Choroid plexus epithelial cell (primary cell): ENCODE data around the gene CD72.

Experiments
- DNase-seq: peaks from one replicate; pipeline ENCODE4 v3.0.0-alpha.2; 2010; ENCODE audit warnings: low read depth
- H3K4me3 ChIP-seq: 2 replicates; pipeline ENCODE4 v1.5.1; 2011; ENCODE audit warnings: low read depth, mild to moderate bottlenecking, control low read depth, low read length, moderate library complexity
- TF ChIP-seq, protein P1 (sequence below): conservative IDR thresholded peaks from 2 replicates; pipeline ENCODE4 v1.5.1; 2011; ENCODE audit warnings: low read depth, mild to moderate bottlenecking, control low read depth, inconsistent platforms, low read length, moderate library complexity

The CD72 gene

GRCh38 chr9:35575478-35575877 lies 42.7 kb downstream of the CD72 start:
- no peak overlapping the region for H3K4me3 ChIP-seq
- TF ChIP-seq, protein P1, sequence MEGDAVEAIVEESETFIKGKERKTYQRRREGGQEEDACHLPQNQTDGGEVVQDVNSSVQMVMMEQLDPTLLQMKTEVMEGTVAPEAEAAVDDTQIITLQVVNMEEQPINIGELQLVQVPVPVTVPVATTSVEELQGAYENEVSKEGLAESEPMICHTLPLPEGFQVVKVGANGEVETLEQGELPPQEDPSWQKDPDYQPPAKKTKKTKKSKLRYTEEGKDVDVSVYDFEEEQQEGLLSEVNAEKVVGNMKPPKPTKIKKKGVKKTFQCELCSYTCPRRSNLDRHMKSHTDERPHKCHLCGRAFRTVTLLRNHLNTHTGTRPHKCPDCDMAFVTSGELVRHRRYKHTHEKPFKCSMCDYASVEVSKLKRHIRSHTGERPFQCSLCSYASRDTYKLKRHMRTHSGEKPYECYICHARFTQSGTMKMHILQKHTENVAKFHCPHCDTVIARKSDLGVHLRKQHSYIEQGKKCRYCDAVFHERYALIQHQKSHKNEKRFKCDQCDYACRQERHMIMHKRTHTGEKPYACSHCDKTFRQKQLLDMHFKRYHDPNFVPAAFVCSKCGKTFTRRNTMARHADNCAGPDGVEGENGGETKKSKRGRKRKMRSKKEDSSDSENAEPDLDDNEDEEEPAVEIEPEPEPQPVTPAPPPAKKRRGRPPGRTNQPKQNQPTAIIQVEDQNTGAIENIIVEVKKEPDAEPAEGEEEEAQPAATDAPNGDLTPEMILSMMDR: no peak
- no peak for DNase-seq

DNA sequence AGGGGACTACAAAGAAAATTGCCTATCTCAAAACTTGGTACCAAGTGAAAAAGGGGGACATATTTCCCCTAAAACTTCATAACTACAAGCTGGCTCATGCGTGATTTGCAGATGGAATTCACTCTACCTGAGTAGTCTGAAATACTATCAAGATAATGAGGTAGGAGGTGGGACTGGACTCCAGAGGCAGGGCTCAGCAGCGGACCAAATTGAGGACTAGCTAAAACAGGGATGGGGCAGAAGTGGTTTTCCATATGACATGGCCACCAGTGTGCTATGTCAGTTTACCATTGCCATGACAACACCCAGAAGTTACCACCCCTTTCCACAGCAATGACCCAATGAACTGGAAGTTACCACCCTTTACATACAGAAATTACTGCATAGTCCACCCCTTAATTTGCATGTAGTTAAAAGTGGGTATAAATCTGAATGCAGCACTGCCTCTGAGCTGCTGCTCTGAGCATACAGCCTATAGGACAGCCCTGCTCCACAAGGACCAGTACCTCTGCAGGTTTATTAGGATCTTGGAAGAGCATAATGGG lies 43.6 kb downstream of the CD72 start:
- H3K4me3 ChIP-seq: no peak overlapping the region
- TF ChIP-seq, protein P1: no peak
- DNase-seq: no peak

- no peak for DNase-seq
- TF ChIP-seq, protein P1: no peak
- H3K4me3 ChIP-seq: no peak overlapping the region
These were observed 47.3 kb downstream of the CD72 start for GRCh38 chr9:35570709-35571504.

GRCh38 chr9:35569206-35569605 lies 49.0 kb downstream of the CD72 start:
- DNase-seq: no peak
- TF ChIP-seq, protein P1: no peak

GRCh38 chr9:35568196-35568595 lies 50.0 kb downstream of the CD72 start:
- no peak for DNase-seq
- no peak overlapping the region for H3K4me3 ChIP-seq
- TF ChIP-seq, protein P1: no peak

More at GRCh38 chr9:35569206-35569605, 49.0 kb downstream of the CD72 start:
- H3K4me3 ChIP-seq: no peak overlapping the region

DNA sequence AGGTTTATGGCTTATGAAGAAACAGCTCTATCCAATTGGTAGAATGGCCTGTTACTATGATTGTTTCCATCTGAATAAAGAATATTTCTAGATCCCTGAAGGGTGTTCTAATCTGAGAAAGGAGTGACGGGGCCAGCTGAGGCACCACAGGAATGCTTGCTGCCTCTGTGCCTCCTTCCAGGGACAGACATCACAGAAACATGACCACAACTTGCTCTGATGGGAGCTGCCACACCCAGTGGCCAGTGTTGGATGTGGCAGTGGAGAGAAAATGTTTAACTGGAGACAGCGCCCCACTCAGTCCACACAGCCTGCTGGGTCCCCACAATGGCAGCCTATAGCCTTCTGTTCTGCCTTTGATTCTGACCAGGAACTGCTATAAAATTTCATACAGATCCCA lies 51.8 kb downstream of the CD72 start:
- H3K4me3 ChIP-seq: no peak overlapping the region
- TF ChIP-seq, protein P1: no peak
- DNase-seq: no peak

- no peak overlapping the region for H3K4me3 ChIP-seq
- TF ChIP-seq, protein P1: no peak
- DNase-seq: no peak
These were observed 53.6 kb downstream of the CD72 start for GRCh38 chr9:35564658-35565061.
